A549 (cell line): ENCODE measurements around the gene ANKRD11. TPM values are rescaled to one million over a fixed set of nuclear protein-coding genes. Genes with fewer than 3 reads are reported as not detected.

Source experiments
- ATAC-seq, 2 experiments: fragments of 200-7000 bp in 1 of 2; fragments of >200 bp in 1 of 2; cut with Nextera tagmentation in 1 of 2; cut with Tn5 transposase in 1 of 2; 3 replicates each; pipeline versions ENCODE4 v1.8.0 to v1.9.1; 2018 to 2020; ENCODE audit warnings: mild to moderate bottlenecking in 1 of 2, moderate library complexity in 1 of 2
- CTCF ChIA-PET: fragments of 300-600 bp; sonication (Branson Sonifier 250); formaldehyde crosslinking; extraction: SDS; loops from one replicate; lab custom pipeline; 2021; ENCODE audit warnings: antibody characterized with exemption, inconsistent platforms; lab: Yijun Ruan, JAX
- POLR2A ChIA-PET: fragments of 350-600 bp; formaldehyde crosslinking; extraction: SDS; loops from one replicate; lab custom pipeline; 2021; ENCODE audit warnings: antibody characterized with exemption, inconsistent platforms; lab: Yijun Ruan, JAX
- DNase-seq, 2 experiments: peaks; one replicate each; pipeline versions ENCODE4 v3.0.0 to v3.0.0-alpha.2; 2011 to 2016; ENCODE audit warnings: low read depth in 1 of 2, low spot score in 1 of 2
- FAIRE-seq: peaks from 2 replicates; lab custom pipeline; 2011; peaks lifted over from hg19 to GRCh38; lab: Jason Lieb, UNC
- H3K27ac ChIP-seq, 2 experiments: fragments of >200 bp; sonication (Bioruptor Twin); formaldehyde crosslinking; 3 replicates each; pipeline ENCODE4 v1.5.1; 2016 to 2017
- H3K4me1 ChIP-seq: fragments of >200 bp; sonication (Bioruptor Twin); formaldehyde crosslinking; 3 replicates; pipeline ENCODE4 v1.6.1; 2016
- H3K4me2 ChIP-seq: fragments of >200 bp; sonication (Bioruptor Twin); formaldehyde crosslinking; 3 replicates; pipeline ENCODE4 v1.6.1; 2016
- H3K4me3 ChIP-seq: fragments of >200 bp; sonication (Bioruptor Twin); formaldehyde crosslinking; 3 replicates; pipeline ENCODE4 v1.5.1; 2016
- H3K9me3 ChIP-seq: fragments of >200 bp; sonication (Bioruptor Twin); formaldehyde crosslinking; 3 replicates; pipeline ENCODE4 v1.6.1; 2016
- ATOH8 ChIP-seq: fragments of 250-450 bp; sonication (Bioruptor Pico); IDR thresholded peaks from 2 replicates; pipeline ENCODE4 v1.5.0; 2020; ENCODE audit warnings: low read depth, mild to moderate bottlenecking, moderate library complexity
- BHLHE40 ChIP-seq: IDR thresholded peaks from 2 replicates; pipeline ENCODE4 v1.6.1; 2012; ENCODE audit warnings: low read depth, low read length, inconsistent platforms
- ELK1 ChIP-seq: fragments of 150-350 bp; IDR thresholded peaks from 2 replicates; pipeline ENCODE4 v1.6.1; 2014; ENCODE audit warnings: low read depth, mild to moderate bottlenecking, low read length
- FOSB ChIP-seq: fragments of 250-450 bp; sonication (Bioruptor Pico); IDR thresholded peaks from 2 replicates; pipeline ENCODE4 v1.5.0; 2020; ENCODE audit warnings: mild to moderate bottlenecking, moderate library complexity
- HEYL ChIP-seq: fragments of 250-450 bp; sonication (Bioruptor Pico); IDR thresholded peaks from 2 replicates; pipeline ENCODE4 v1.8.0; 2021; ENCODE audit warnings: mild to moderate bottlenecking, moderate library complexity
- HMGXB4 ChIP-seq: fragments of 250-450 bp; sonication (Bioruptor Pico); IDR thresholded peaks from 2 replicates; pipeline ENCODE4 v1.5.0; 2021; ENCODE audit warnings: mild to moderate bottlenecking, moderate library complexity, borderline replicate concordance
- HOXA7 ChIP-seq: fragments of 250-450 bp; sonication (Bioruptor Pico); IDR thresholded peaks from 2 replicates; pipeline ENCODE4 v1.5.0; 2020; ENCODE audit warnings: mild to moderate bottlenecking, moderate library complexity
- HOXB13 ChIP-seq: fragments of 250-450 bp; sonication (Bioruptor Pico); IDR thresholded peaks from 2 replicates; pipeline ENCODE4 v1.5.0; 2020; ENCODE audit warnings: low read depth, mild to moderate bottlenecking, moderate library complexity
- HOXB5 ChIP-seq: fragments of 250-450 bp; sonication (Bioruptor Pico); IDR thresholded peaks from 2 replicates; pipeline ENCODE4 v1.5.0; 2020; ENCODE audit warnings: mild to moderate bottlenecking, moderate library complexity
- JUNB ChIP-seq: fragments of >200 bp; sonication (Bioruptor Twin); formaldehyde crosslinking; IDR thresholded peaks from 2 replicates; pipeline ENCODE4 v1.6.1; 2016
- MAZ ChIP-seq: fragments of 150-350 bp; IDR thresholded peaks from 2 replicates; pipeline ENCODE4 v1.6.1; 2014; ENCODE audit warnings: antibody characterized with exemption, low read depth, low read length, borderline replicate concordance
- MYC ChIP-seq: IDR thresholded peaks from 2 replicates; pipeline ENCODE4 v1.6.1; 2012; ENCODE audit warnings: mild to moderate bottlenecking, inconsistent platforms, low read length, improper control_type of control experiment, borderline replicate concordance
- NPAS2 ChIP-seq: fragments of 250-450 bp; sonication (Bioruptor Pico); IDR thresholded peaks from 2 replicates; pipeline ENCODE4 v1.8.0; 2022; ENCODE audit warnings: mild to moderate bottlenecking, moderate library complexity, borderline replicate concordance
- POLR2A ChIP-seq: IDR thresholded peaks from 2 replicates; pipeline ENCODE4 v1.6.1; 2012; ENCODE audit warnings: mild to moderate bottlenecking, low read length
- POLR2AphosphoS2 ChIP-seq: conservative IDR thresholded peaks from 2 replicates; pipeline ENCODE4 v1.6.1; 2012; ENCODE audit warnings: low read length, improper control_type of control experiment, inconsistent platforms
- RARB ChIP-seq: fragments of 250-450 bp; sonication (Bioruptor Pico); IDR thresholded peaks from 2 replicates; pipeline ENCODE4 v1.8.0; 2021; ENCODE audit warnings: mild to moderate bottlenecking, moderate library complexity
- REST ChIP-seq: fragments of 200-600 bp; sonication (generic); IDR thresholded peaks from 2 replicates; pipeline ENCODE4 v1.6.1; 2016; ENCODE audit warnings: antibody characterized with exemption, mild to moderate bottlenecking, moderate library complexity
- RFX5 ChIP-seq: fragments of 450-650 bp; IDR thresholded peaks from 2 replicates; pipeline ENCODE4 v1.7.1; 2014; ENCODE audit warnings: antibody characterized with exemption, mild to moderate bottlenecking, moderate library complexity
- SMC3 ChIP-seq: fragments of >200 bp; sonication (Bioruptor Twin); formaldehyde crosslinking; IDR thresholded peaks from 3 replicates; pipeline ENCODE4 v1.6.1; 2018; ENCODE audit warnings: inconsistent platforms
- TFCP2L1 ChIP-seq: fragments of 250-450 bp; sonication (Bioruptor Pico); IDR thresholded peaks from 2 replicates; pipeline ENCODE4 v1.5.0; 2021; ENCODE audit warnings: mild to moderate bottlenecking
- ZNF302 ChIP-seq: fragments of 250-450 bp; sonication (Bioruptor Pico); IDR thresholded peaks from 2 replicates; pipeline ENCODE4 v1.9.0; 2021; ENCODE audit warnings: inconsistent platforms, mild to moderate bottlenecking, moderate library complexity
- WGBS: methylation state at CpG from one replicate; pipeline ENCODE4 v1.1.6; 2017; ENCODE audit errors: missing lambda C conversion rate; 5-methylcytosine and 5-hydroxymethylcytosine counted together
- polyA plus RNA-seq, 4 experiments: library from polyadenylated mRNA; depleted of rRNA in 3 of 4; stranded (reverse); fragments of >200 nt; fragmentation: RNase III in 1 of 4; extraction: RNeasy Plus Mini Kit Qiagen cat#74134 plus additional on column Dnase treatment in 1 of 4; gene quantifications; 2 replicates in 3 of 4; 3 replicates in 1 of 4; pipeline ENCODE4 v1.2.3, GENCODE V29; 2011 to 2017

The ANKRD11 gene
- polyA plus RNA-seq, 2 of the 4 experiments (the other 2 are of a cell fraction), result 53.6 to 54.9 TPM

GRCh38 chr16:89381788-89382187 is 108.6 kb downstream of the ANKRD11 start:
- no peak for DNase-seq
- Histone ChIP-seq H3K4me1 (peaks cover 26% of the 10 kb centered on the region), H3K4me3 (no peak overlapping the region), H3K4me2 (no peak overlapping the region), H3K27ac (no peak overlapping the region), H3K9me3 (peaks cover 3% of the 10 kb centered on the region; the same call in 1 of the 3 replicates)
- ChIA-PET POLR2A (no interaction called here), CTCF (no interaction called here)
- no peak for FAIRE-seq
- TF ChIP-seq ATOH8 (CRISPR knock-in tag) (no peak), MAZ (no peak), POLR2AphosphoS2 (no peak)
- WGBS, result 82% methylated on average over 14 of the region's 14 CpGs
- ATAC-seq, result no peak

- no peak for DNase-seq
- POLR2A ChIA-PET, result no interaction called here
- Histone ChIP-seq H3K9me3 (peaks cover 13% of the 10 kb centered on the region; the same call in 1 of the 3 replicates), H3K4me2 (no peak overlapping the region)
- FAIRE-seq, result no peak
- no peak for TF ChIP-seq HOXB5 (CRISPR knock-in tag)
- TF ChIP-seq HOXA7 (CRISPR knock-in tag), result no peak
- no peak for TF ChIP-seq TFCP2L1 (CRISPR knock-in tag)
- no peak for TF ChIP-seq RARB
- no peak for TF ChIP-seq BHLHE40
- no peak for TF ChIP-seq ELK1
- no peak for TF ChIP-seq POLR2A
- no peak for TF ChIP-seq FOSB (CRISPR knock-in tag)
- no peak for TF ChIP-seq HEYL (CRISPR knock-in tag)
- no peak for TF ChIP-seq SMC3
- no peak for TF ChIP-seq RFX5
- TF ChIP-seq, all 56 proteins: peak for 0
- 85% methylated on average over 15 of the region's 15 CpGs for WGBS
- Histone ChIP-seq H3K4me1 (peaks cover 26% of the 10 kb centered on the region), H3K27ac (no peak overlapping the region), H3K4me3 (no peak overlapping the region)
- ATAC-seq, result no peak
- CTCF ChIA-PET, result interaction anchor here (1.5 to 1.9 kb wide), 3 partner anchors 9 to 15 kb away, joined by 3 to 5 read pairs (median 4); no protein-coding TSS in a partner anchor
These were observed 109.7 kb downstream of the ANKRD11 start for GRCh38 chr16:89380681-89381080.

GRCh38 chr16:89378947-89379771 is 111.2 kb downstream of the ANKRD11 start:
- no peak for TF ChIP-seq TFCP2L1 (CRISPR knock-in tag)
- no peak for TF ChIP-seq JUNB
- TF ChIP-seq RFX5, result no peak
- no peak for TF ChIP-seq HOXB13
- no peak for TF ChIP-seq HMGXB4
- TF ChIP-seq NPAS2 (CRISPR knock-in tag), result no peak
- TF ChIP-seq REST, result no peak
- TF ChIP-seq ZNF302 (CRISPR knock-in tag), result no peak
- TF ChIP-seq MYC, result no peak
- Histone ChIP-seq H3K9me3 (peaks cover 13% of the 10 kb centered on the region; the same call in 1 of the 3 replicates), H3K4me2 (no peak overlapping the region), H3K27ac (no peak overlapping the region), H3K4me3 (no peak overlapping the region), H3K4me1 (peaks cover 20% of the 10 kb centered on the region)
- ATAC-seq (no peak), DNase-seq (no peak), FAIRE-seq (no peak)
- WGBS, result 94% methylated on average over 29 of the region's 29 CpGs
- ChIA-PET CTCF (interaction anchor here (1.0 to 1.9 kb wide), 3 partner anchors 10 to 110 kb away, joined by 3 to 4 read pairs (median 3); no protein-coding TSS in a partner anchor), POLR2A (no interaction called here)
